ENCODE data around the gene MYOM1. TPM values are rescaled to one million over a fixed set of nuclear protein-coding genes. Genes with fewer than 3 reads are reported as not detected.
"Not testable (repeated sequence)": the region's sequence is repeated elsewhere in the genome, so short reads cannot be mapped to it uniquely, and the experiment has no call there.

MYOM1 gene
- total and polyA plus RNA-seq, 12 donors: 94.4 to 1,558 (median 870) TPM

- Histone ChIP-seq H3K36me3 (peaks cover 0 to 82% (median 6%) of the 10 kb centered on the region in 9 donors), H3K27ac (no peak overlapping the region), H3K4me1 (peaks cover 0 to 13% (median 3%) of the 10 kb centered on the region in 9 donors), H3K4me3 (no peak overlapping the region), H3K27me3 (no peaks in the 10 kb centered on the region), H3K9me3 (no peaks in the 10 kb centered on the region)
- 81 to 85% methylated on average over 5 of the region's 5 CpGs for WGBS, 2 donors
- no peak for DNase-seq
- intact Hi-C loops (cut with DNase I): loop anchor here in 5 of 10 donors (10.0 kb wide), 4 partner anchors 55 to 135 kb away; partner anchors contain the start of gene LPIN2 (in 2 of the 5)
- ATAC-seq: no peak
- no peak for TF ChIP-seq CTCF (IDR thresholded peaks at IDR 0.05)
These were observed 149.9 kb downstream of the MYOM1 start for GRCh38 chr18:3069671-3070433.

GRCh38 chr18:3067722-3068121 is 152.0 kb downstream of the MYOM1 start:
- TF ChIP-seq CTCF (IDR thresholded peaks at IDR 0.05): no peak
- Histone ChIP-seq H3K36me3 (peaks cover 0 to 60% (median 6%) of the 10 kb centered on the region in 9 donors), H3K4me3 (no peak overlapping the region), H3K9me3 (no peaks in the 10 kb centered on the region), H3K27ac (no peak overlapping the region), H3K4me1 (peaks cover 0 to 16% (median 5%) of the 10 kb centered on the region in 9 donors), H3K27me3 (no peaks in the 10 kb centered on the region)
- intact Hi-C loops (cut with DNase I): loop anchor here in 5 of 10 donors (10.0 kb wide), 4 partner anchors 53 to 133 kb away; partner anchors contain the start of gene LPIN2 (in 2 of the 5)
- DNase-seq (no peak), ATAC-seq (no peak)
- 80 to 82% methylated on average over 5 of the region's 5 CpGs for WGBS, 2 donors

DNA sequence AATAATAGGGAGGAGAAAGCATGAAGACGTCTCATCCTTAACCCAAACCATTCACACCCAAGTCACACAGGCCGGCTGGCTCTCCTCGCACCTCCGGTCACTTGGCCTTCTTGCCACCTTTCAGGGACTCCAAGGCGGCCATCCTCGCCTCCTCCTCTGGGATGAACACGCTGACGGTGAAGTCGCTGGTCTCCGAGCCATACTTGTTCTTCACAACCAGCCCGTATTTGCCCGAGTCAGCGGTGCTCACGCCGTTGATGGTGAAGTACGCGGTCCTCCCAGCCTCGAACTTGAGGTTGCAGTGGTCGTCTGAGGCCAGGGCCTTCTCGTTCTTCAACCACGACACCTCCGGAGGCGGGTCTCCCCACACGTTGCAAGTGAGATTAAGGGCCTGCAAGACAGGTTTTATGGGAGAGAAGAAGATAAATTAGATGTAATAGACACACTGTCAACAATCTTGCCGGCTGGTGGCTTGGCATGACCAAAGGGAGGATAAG is 152.6 kb downstream of the MYOM1 start:
- no peak for ATAC-seq
- Histone ChIP-seq H3K9me3 (no peaks in the 10 kb centered on the region), H3K4me1 (peaks cover 0 to 20% (median 5%) of the 10 kb centered on the region in 9 donors), H3K4me3 (no peak overlapping the region), H3K36me3 (peaks cover 0 to 58% (median 6%) of the 10 kb centered on the region in 9 donors), H3K27me3 (no peaks in the 10 kb centered on the region), H3K27ac (no peak overlapping the region)
- no peak for TF ChIP-seq CTCF (IDR thresholded peaks at IDR 0.05)
- 90% methylated on average over 25 of the region's 25 CpGs for WGBS, 2 donors
- no peak for DNase-seq
- intact Hi-C loops (cut with DNase I): loop anchor here in 5 of 10 donors (10.0 kb wide), 4 partner anchors 52 to 132 kb away; partner anchors contain the start of gene LPIN2 (in 2 of the 5)

- ATAC-seq: peak in 1 of 8 donors; percentile 2
- no peaks in the 10 kb centered on the region for H3K9me3 ChIP-seq
- no peak overlapping the region for H3K27ac ChIP-seq
- intact Hi-C loops (cut with DNase I): loop anchor here in 5 of 10 donors (10.0 kb wide), 4 partner anchors 52 to 132 kb away; partner anchors contain the start of gene LPIN2 (in 2 of the 5)
- no peak for DNase-seq
- peaks cover 0 to 52% (median 6%) of the 10 kb centered on the region in 9 donors for H3K36me3 ChIP-seq
- H3K27me3 ChIP-seq: no peaks in the 10 kb centered on the region
- TF ChIP-seq CTCF (IDR thresholded peaks at IDR 0.05): no peak
- 75 to 80% methylated on average over 17 of the region's 17 CpGs for WGBS, 2 donors
- peaks cover 0 to 24% (median 5%) of the 10 kb centered on the region in 9 donors for H3K4me1 ChIP-seq
- H3K4me3 ChIP-seq: no peak overlapping the region
These were observed 153.2 kb downstream of the MYOM1 start for GRCh38 chr18:3066341-3067110.

DNA sequence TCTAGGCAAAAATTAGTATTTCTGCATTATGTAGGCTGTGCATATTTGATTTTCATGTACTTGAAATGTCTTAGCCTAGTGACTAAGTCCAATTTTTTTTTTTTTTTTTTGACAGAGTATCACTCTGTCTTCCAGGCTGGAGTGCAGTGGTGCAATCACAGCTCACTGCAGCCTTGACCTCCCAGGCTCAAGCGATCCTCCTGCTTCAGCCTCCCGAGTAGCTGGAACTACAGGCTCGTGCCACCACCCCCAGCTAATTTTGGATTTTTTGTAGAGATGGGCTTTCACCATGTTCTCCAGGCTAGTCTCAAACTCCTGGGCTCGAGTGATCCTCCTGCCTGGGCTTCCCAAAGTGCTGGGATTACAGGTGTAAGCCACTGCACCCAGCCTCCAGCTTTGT is 156.0 kb downstream of the MYOM1 start:
- not testable (repeated sequence) for H3K27ac ChIP-seq, H3K9me3 ChIP-seq, DNase-seq, H3K4me3 ChIP-seq, H3K27me3 ChIP-seq, ATAC-seq
- Histone ChIP-seq H3K36me3 (peaks cover 0 to 26% (median 6%) of the 10 kb centered on the region in 9 donors), H3K4me1 (peaks cover 0 to 48% (median 15%) of the 10 kb centered on the region in 9 donors)
- 89 to 92% methylated on average over 4 of the region's 4 CpGs for WGBS, 2 donors
- intact Hi-C loops (cut with DNase I): loop anchor here (1.0 to 10.0 kb wide), 11 partner anchors 46 to 131 kb away; partner anchors contain the start of gene LPIN2 (in 2 of the 10)
